HG02588 (cell line): ENCODE results near the gene RNF224.

Experiments
- ATAC-seq: cut with Tn5 transposase; IDR thresholded peaks from one replicate; pipeline ENCODE4 v1.9.1; 2021; ENCODE audit warnings: mild to moderate bottlenecking, moderate library complexity; ENCODE audit not compliant: unreplicated experiment

The RNF224 gene

GRCh38 chr9:137225699-137226331 is 1.5 kb upstream of the RNF224 start:
- ATAC-seq: no peak

DNA sequence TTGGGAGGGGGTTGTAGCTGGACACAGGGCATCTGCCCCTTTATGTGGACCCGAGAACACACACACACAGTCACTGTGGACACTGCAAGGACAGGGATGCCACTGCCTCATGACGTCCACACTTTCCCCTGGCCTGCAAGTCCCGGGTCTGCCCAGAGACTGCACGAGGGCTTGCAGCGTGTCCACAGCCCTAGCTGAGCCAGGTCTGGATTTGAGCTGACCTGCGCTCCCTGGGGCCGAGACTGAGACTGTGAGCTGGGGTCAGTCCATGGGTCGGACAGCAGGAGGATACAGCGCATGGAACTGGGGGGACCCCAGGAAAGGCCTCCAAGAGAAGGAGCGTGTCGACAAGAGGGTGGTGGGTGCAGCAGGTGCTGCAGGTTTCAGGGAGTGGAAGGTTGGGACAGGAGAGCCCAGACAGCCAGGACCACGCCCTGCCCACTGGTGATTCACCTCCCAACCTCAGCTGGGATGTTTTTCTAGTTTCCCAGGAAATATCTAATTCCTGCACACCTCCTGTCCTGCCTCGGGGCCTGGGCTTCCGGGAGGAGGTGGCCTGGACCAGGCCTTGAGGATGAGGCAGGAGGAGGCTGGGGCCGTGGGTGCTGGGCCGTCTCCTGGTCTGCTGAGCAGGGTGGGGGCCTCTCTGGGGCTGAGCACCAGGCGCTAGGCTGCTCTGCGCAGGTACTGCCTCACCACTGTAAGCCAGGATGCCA is 806 bp upstream of the RNF224 start:
- no peak for ATAC-seq

GRCh38 chr9:137227853-137228505 is 677 bp downstream of the RNF224 start:
- no peak for ATAC-seq

DNA sequence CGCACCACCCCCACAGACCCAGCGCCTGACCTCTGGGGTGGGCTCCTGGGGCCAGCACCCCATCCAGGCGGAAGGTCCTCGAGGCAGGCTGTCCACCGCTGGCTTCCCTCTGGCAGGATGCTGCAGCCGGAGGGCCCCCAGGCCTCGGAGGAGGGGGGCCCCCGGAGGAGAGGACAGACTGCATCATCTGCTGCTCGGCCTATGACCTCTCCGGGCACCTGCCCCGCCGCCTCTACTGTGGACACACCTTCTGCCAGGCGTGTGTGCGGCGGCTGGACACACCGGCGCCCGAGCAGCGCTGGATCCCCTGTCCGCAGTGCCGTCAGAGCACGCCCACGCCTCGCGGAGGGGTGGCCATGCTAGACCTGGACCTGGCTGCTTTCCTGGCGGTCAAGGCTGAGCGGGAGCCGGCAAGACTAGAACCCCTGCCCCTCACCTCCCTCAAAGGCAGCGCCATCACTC is 1.2 kb downstream of the RNF224 start:
- no peak for ATAC-seq

GRCh38 chr9:137228968-137229896 is 1.9 kb downstream of the RNF224 start:
- no peak for ATAC-seq

- ATAC-seq: no peak
These were observed 2.8 kb downstream of the RNF224 start for GRCh38 chr9:137229903-137230704.

GRCh38 chr9:137230705-137231371 is 3.5 kb downstream of the RNF224 start, which contains the start of gene SLC34A3:
TSS of gene SLC34A3 (plus strand) at chr9:137230901. CDS start at chr9:137231703, 802 bp downstream.
- no peak for ATAC-seq

- no peak for ATAC-seq
These were observed 4.2 kb downstream of the RNF224 start for GRCh38 chr9:137231372-137232039.

GRCh38 chr9:137232101-137232500 is 4.8 kb downstream of the RNF224 start:
- no peak for ATAC-seq

GRCh38 chr9:137232510-137232909 is 5.2 kb downstream of the RNF224 start:
- ATAC-seq: no peak

DNA sequence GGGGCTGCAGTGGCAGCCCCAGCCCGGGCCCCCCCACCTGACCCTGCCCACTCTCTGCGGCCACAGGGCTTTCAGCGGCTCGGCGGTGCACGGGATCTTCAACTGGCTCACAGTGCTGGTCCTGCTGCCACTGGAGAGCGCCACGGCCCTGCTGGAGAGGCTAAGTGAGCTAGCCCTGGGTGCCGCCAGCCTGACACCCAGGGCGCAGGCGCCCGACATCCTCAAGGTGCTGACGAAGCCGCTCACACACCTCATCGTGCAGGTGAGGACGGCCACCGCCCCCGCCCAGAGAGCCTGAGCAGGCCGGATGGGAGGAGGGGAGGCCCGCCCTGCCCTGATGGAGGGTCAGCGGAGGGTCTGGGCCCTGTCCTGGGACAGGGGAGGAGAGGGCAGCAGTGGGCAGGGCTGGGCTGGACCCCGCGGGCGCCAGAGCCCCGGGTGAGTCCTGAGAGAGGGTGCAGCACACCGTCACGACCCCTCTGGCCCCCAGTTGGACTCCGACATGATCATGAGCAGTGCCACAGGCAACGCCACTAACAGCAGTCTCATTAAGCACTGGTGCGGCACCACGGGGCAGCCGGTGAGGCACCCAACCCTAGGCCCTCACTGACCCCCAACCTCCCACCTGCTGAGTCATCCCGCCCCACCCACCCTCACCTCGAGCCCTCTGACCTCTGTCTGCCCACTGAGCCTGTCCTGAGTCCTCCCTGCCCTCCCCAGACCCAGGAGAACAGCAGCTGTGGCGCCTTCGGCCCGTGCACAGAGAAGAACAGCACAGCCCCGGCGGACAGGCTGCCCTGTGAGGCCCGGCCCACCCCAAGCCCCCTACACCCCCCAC is 6.1 kb downstream of the RNF224 start:
- ATAC-seq: no peak

GRCh38 chr9:137234055-137234697 is 6.9 kb downstream of the RNF224 start:
- no peak for ATAC-seq

DNA sequence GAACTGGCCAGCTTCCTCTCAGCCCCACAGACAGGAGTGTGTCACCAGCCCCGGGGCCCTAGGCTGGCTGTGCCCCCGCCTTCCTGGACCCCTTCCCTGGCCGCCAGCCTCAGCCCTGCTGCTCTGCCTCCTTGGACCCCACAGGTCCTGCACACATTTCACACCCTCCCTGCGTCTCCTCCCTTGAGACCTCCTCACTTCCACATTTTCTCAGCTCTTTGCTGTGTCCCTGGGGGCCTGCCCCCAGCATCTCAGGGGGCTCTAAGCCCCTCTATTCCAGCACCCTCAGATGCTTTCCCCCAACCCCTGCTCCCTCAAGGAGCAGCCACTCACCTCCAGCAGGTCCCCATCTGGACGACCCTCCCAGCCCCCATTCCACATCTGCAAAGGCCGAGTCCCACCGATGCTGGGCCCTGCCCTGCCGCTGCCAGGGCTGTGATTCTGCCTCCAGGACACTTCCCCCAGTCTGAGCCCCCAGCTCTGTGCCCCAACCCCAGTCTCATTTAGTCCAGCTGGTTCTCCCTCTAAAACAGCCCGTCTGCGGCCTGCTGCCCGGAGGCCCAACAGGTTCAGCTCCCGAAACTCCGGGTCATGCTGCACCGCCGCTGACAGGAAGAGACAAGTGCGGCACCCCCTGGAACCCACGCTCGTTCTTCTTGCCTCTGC is 7.6 kb downstream of the RNF224 start:
- ATAC-seq: no peak

DNA sequence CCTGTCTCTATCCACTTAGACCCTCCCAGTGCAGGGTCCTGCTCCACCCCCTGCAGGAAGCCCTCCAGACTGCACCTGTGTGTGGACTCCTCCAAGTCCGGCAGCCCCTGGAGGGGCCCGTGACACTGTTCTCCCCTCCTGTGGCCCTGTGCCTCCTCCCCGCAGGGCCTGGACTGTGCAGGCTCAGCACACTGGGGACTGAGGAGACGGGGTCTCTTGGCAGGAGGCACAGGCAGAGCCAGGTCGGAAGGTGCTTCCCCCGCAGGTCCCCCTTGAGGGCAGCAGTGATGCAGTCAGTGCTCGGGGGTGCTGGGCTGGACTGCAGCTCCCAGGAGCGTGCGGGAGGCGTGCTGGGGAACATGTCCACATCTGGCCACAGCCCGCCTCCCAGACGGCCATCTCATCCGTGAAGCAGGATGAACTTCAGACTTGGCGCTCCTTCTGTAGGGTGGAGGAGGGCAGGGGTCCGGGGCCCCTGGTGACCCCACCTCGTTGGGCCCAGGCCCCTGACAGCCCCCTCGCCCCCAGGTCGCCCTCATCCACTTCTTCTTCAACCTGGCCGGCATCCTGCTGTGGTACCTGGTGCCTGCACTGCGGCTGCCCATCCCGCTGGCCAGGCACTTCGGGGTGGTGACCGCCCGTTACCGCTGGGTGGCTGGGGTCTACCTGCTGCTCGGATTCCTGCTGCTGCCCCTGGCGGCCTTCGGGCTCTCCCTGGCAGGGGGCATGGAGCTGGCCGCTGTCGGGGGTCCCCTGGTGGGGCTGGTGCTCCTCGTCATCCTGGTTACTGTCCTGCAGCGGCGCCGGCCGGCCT is 8.3 kb downstream of the RNF224 start:
- no peak for ATAC-seq

DNA sequence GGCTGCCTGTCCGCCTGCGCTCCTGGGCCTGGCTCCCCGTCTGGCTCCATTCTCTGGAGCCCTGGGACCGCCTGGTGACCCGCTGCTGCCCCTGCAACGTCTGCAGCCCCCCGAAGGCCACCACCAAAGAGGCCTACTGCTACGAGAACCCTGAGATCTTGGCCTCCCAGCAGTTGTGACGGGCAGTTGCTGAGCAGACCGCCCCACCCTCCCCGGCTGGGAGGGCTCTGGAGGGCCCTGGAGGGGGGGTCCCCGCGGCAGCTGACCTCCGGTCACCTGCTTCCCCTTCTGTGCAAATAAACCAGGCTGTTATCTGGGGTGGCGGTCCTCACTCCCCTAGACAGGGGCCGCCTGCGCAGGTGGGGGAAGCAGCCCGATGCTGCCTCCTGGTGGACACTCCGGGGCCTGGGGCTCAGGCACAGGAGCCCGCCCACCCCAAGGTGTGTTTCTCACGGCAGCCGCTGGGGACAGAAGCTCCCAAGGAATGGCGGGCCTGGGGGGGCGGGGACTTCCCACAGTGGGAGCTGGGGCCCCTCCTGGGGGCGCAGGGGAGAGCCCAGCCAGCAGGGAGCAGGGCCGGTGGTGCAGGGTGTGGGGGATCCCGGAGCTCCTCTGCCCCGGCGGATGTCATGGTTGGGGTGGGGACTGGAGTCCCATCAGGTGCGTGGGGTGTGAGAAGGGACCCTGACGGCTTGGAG is 9.1 kb downstream of the RNF224 start:
- ATAC-seq: no peak
